HG03159 (cell line): ENCODE measurements around the gene SLC17A7.

ENCODE experiments used
- ATAC-seq: cut with Tn5 transposase; IDR thresholded peaks from one replicate; pipeline ENCODE4 v1.9.1; 2021; ENCODE audit warnings: mild to moderate bottlenecking, moderate library complexity; ENCODE audit not compliant: unreplicated experiment

SLC17A7 gene

DNA sequence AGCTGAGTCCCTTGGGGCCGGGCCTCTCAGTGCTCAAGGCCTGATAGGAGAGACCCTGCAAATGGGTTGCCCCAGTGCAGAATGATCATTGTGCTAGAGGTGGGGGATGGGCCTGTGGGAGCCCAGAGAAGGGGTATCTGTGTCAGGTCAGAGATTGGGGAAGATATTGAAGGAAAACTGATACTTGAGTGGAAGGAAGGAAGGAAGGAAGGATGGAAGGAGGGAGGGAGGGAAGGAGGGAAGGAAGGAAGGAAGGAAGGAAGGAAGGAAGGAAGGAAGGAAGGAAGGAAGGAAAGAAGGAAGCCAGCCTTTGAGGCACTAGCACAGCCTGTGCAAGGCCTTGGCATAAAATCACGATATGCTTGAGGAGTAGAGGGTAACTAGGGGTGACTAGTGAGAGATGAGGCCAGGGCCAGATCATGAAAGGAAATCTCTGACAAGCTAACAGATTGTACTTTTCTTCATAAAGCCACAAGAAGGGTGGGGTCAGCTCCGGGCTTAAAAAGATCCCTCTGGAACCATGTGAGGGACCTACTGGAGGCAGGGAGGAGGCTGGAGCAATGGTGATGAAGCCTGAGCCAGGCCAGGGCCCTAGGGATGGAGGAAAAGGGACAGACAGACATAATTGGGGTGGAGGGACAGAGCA is 29.5 kb downstream of the SLC17A7 start:
- ATAC-seq, result no peak

DNA sequence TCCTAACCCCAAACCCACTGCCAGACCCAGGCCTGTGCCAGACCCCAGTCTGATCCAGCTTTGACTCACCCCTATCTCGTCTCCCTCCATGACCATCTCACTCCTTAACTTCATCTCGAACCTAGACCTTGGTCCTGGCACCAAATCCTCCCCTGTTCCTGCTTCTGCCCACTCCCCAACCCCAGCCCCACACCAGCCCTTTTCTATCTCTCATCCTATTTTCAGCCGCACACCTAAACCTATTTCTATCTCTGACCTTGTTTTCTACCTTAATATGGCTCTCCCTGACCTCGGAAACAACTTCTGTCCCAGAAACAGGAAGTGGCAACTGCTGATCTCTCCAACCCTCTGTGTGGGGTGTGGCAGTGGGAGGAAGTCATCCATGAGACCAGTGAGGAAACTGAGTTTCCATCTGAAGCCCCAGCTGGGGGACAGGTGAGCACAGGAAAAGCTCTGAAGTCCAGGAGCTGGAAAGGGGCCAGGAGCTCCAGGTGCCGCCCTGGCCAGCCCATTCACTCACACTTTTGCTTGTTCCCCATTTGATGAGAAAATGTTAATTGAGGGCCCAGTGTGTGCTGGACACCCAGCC is 31.8 kb downstream of the SLC17A7 start:
- ATAC-seq, result no peak

DNA sequence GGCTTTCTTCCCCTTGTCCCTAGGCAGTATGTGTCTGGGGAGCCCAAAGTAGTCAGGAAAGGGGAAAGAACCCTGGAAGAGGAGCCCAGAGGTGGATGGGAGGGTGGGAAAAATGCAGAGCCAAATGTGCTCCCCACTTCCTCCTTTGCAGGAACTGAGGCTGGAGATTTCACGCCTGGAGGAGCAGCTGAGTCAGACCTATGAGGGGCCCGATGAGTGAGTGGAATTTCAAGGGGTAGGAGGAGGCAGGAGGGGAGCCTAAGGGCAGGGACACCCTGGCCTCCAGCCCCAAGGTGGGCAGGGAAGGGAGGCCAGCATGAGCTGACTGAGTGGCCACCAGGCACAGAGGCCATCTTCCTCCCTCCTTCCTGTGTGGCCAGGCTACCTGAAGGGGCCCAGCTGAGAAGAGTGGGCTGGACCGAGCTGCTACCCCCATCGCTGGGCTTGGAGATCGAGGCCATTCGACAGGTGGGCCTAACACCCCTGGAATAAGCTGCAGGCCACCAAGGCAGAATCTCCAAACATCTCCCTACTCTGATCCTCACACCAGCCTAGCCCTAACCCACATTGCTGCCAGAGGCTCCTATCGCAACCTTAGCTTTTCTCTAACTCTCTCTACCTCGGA is 32.4 kb downstream of the SLC17A7 start:
- ATAC-seq, result no peak

DNA sequence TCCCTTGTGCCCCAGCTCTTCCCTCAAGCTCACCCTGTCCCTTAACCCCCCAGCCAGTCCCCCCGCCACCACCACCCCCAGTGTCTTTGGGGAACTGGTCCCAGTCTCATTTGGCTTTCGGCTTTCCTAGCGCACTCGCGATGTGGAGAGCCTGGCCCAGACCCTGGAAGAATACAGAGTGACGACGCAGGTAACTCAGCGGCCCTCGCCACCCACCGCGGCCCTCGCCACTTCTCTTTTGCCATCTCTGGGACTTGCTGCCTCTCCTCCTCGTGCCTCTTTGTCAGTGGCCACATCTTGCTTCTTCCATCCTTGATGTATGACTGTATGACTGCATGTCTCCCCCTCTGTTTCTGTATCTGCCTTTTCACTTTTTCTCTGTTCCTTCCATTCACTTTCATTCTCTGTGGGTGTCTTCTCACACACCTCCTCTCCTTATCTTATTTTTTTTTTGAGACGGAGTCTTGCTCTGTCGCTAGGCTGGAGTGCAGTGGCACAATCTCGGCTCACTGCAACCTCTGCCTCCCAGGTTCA is 33.8 kb downstream of the SLC17A7 start:
- no peak for ATAC-seq

DNA sequence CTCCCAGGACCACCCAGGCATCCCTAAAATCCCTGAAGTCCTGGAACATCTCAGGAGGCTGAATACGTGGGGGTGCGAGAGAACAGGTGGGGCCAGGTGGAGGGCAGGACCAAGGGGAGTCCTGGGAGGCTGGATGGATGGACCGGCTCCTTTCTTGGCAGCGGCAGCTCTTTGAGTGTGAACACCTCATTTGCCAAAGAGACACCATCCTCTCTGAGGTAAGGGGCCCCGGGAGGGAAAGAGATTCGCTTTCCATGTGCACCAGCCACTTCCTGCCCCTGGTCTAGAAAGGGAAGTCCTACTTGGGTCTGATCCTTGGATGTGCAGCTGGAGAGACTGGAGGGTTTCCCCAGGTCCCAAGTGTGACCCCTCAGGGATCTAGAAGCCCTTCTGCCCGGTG is 34.2 kb downstream of the SLC17A7 start:
- ATAC-seq, result no peak

DNA sequence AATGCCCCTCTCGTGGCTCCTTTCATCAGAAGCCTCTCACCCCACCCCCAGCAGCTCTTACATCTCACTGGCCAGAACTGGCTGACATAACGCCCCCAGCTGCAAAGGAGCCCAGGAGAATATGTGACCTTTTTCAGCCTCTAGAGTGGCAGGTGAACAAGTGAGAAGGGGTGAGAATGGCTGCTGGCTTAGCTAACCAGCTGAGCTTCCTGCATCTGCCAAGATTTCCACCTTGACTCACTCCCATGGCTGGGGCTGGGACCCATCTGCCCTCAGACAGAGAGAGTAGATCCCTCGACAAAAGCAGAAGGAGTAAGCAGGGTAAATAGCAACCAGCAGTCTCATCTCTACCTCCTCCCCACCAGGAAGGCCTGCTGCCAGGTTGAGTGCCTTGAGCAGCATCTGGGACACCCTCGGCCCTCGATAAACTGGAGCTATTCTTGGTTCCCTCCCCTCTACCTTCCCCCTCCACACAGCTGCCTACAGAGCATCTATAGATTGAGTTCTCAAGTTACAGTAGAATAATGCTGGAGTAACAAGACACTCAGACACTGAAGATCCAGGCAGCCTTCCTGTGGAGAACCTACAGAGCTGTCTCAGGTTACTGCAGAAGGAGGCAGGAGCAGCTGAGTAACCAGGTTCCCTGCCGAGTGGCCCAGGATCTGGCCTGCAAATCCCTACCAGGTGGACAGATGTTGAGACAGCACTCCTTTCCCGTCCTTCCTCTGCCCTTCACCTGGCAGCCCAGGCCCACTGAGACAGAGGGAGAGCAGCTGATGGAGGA is 37.7 kb downstream of the SLC17A7 start:
- ATAC-seq, result no peak

DNA sequence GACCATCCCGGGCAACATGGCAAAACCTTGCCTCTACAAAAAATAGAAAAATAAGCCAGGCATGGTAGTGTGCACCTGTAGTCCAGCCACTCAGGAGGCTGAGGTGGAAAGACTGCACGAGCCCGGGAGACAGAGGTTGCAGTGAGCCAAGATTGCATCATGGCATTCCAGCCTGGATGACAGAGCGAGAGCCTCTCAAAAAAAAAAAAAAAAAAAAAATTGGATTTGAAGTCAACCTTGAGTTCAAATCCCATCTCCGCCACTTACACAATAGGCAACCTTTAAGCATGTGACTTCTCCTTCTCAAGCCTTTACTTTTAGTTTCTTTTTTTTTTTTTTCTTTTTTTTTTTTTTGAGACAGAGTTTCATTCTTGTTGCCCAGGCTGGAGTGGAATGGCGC is 41.3 kb downstream of the SLC17A7 start:
- ATAC-seq, result no peak

DNA sequence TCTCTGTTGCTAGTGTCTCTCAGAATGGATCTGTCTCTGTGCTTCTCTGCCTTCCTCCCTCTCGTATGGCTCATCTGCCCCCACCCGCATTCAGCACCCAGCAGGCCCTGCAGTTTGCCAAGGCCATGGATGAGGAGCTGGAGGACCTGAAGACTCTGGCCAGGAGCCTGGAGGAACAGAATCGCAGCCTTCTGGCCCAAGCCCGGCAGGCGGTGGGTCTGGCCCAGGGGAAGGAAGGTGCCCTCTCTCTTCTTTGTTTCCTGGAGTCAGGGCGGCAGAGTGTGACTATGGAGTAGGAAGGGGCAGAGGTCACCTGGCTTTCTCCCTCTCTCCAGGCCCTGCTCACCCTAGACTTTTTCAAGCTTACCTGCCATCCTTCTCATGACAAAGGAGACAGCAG is 42.4 kb downstream of the SLC17A7 start:
- ATAC-seq, result no peak

DNA sequence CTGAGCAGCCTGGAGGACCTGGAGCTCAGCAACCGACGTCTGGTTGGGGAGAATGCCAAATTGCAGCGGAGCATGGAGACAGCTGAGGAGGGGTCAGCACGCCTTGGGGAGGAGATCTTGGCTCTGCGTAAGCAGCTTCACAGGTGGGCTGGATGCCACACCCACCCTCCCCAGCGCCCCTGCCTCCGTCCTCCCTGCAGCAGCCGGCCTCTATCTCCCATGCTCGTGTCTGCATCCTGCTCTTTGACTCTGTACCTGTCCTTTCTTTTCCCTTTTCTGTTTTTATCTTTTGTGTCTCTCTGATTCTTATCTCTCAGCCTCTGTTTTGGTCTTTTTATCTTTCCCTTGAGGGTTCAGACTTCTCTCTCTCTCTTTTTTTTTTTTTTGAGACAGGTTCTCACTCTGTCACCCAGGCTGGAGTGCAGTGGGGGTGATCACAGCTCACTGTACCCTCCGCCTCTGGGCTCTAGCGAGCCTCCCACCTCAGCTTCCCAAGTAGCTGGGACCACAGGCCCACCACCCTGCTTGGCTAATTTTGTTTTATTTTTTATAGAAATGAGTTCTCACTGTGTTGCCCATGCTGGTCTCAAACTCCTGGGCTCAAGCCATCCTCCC is 43.2 kb downstream of the SLC17A7 start:
- no peak for ATAC-seq

DNA sequence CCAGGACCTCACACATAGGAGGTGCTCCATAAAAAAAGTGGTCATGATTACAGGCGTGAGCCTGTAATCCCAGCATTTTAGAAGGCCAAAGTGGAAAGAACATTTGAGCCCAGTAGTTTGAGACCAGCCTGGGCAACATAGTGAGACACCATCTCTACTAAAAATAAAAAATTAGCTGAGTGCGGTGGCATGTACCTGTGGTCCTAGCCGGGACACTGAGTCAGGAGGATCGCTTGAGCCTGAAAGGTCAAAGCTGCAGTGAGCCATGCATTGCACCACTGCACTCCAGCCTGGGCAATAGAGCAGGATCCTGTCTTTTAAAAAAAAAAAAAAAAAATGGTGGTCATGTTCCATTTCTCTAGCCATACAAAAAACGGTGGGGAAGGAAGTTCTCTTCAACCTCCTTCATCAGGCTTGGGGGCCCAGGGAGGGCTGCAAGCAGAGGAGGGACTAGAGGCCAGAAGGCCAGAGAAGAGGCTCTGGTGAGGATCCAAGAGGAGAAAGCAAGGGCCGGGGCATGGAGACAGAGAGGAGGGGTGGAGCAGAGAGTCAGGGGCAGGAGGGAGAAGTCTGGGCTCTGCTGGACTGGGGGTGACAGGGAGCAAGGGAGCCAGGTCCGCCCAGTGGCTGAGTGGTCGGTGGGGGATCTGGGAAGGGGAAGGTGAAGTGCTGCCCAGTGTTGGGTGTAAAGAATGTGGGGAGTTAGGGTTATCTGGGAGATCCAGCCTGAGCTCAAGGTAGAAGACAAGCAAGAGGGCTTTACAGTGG is 44.4 kb downstream of the SLC17A7 start:
- ATAC-seq, result no peak

DNA sequence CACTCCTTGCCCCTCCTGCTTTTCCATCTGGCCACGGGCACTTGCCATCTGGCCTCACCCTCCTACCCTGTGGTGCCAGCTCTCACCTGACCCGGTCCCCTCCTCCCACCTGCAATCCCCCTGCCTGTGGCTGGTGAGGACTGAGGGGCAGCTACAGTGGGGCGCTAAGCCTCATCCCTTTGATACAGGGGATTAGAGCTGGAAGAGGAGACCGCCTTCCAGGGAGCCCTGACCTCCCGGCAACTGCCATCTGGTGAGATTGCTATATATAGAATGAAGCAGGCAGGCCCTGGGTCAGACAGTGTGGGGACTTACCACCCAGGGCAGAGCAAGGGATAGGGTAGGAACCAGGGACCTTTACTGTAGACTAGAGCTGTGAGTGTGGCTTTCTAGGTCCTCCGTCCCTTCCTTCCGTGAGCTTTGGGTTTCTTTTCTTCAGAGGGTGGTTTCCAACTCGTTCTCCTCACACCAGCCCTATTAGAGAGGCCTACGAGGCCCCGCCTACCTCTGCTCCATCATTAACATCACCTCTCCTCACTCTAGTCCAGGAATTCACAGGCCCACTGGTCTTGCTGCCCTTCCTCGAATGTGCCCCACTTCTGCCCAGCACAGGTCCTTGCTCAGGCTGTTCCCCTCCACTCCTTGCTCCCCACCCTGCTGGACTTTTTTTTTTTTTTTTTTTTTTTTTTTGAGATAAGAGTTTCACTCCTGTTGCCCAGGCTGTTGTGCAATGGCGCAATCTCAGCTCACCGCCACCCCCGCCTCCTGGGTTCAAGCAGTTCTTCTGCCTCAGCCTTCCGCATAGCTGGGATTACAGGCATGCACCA is 45.5 kb downstream of the SLC17A7 start:
- ATAC-seq, result no peak

DNA sequence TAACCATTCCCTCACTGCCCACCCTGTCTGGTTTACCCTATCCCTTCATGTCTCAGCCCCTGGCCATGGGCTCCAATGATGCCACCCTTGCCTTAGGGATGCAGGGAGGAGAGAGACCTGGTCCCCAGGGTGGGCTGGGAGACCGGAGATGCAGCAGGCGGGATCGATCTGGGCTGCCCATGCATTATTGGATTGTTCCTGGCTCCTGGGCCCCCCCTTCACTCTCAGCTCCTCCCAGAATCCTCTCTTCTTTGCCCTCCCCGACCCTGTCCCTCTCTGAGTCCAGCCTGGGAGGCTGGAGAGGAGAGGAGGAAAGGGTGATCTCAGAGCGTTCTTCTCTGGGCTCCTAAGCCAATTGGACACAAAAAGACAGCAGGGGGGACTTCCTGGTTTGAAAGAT is 47.4 kb downstream of the SLC17A7 start:
- ATAC-seq, result no peak

DNA sequence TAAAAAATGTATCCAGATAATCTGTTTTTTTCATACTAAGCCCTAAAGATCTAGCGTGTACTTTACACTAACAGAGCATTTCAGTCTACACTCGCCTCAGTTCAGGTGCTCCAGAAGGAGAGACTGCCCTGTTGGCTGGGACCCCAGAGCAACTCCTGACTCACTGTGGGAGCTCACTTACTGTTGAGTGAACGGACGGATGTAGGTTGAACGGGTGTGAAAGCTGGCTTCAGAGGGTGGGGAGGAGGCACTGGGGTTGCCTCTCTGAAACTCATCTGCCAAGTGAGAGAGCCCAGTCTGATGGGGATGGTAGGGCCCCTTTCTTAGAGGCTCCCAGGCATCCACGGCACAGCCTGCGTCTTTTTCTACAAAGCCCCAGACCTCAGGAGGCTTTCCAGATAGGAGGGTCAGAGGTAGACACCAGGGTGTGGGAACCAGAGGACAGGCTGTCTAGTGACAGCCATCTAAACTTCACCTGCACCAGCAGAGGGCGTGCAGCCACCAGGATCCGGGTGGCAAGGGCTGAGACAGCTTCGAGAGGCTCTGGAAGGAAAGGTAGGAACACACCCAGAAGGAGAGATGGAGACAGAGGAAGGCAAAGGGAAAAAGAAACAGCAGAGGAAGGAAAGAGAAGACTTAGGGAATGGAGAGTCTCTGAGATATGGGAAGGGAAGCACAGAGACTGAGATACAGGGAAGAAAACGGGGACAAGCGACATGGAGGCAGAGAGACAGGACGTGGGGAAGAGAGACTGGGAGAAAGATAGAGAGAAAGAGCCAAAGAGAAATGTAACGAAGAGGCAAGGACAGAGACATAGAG is 49.5 kb downstream of the SLC17A7 start:
- no peak for ATAC-seq

DNA sequence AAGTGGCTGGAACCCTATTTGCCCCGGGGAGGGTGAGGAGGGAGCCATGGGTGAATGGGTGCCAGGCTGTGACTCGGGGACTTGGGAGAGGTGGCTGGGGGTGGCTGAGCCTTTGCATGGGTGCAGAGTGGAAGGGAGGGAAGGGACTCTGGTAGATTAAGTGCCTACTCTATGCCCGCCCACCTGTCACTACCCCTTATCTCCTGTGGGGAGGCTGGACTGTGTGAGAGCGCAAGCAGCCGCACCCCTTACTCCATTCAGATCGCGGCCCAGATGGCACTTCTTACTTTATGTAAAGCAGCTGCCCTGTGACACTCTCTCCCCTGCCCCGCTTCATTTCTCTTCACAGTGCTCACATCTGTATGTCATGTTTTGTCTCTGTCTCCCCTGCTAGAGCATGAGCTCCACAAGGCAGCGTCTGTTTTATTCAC is 50.4 kb downstream of the SLC17A7 start:
- ATAC-seq, result no peak

DNA sequence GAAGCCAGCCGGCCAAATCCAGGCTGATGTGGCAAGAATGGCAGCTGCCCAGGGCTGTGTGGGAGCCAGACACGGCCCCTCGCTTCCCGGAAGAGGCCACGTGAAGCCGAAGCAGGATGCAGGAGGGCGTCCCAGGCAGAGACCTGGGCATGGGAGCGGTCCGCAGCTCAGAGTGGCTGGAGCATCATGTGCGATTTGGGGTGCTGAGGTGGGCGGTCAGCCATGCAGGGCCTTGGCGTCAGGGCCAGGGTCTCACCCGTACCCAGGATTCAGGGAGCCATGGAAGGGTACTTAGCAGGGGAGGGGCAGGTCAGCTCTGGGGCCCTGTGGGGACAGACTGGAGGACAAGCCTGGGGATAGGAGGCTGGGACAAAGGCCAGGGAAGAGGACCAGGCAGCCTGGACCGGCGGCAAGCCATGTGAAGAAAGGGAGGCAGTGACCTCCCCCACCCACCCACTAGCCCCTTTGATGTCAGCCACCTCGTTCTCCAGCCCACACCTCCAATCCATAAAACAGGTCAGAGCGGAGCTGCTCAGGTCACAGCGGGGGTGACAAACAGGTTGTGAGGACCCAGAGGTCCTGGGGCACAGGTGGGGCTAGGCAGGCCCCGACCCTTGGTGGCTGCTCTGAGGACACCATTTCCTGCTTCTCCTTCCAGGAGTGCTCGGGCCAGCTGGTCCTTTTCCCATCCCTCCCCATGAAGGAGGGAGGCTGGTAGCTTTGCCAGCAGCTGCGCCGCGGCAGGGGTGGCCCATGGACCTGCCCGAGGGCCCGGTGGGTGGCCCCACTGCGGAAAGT is 51.0 kb downstream of the SLC17A7 start:
- ATAC-seq, result no peak

DNA sequence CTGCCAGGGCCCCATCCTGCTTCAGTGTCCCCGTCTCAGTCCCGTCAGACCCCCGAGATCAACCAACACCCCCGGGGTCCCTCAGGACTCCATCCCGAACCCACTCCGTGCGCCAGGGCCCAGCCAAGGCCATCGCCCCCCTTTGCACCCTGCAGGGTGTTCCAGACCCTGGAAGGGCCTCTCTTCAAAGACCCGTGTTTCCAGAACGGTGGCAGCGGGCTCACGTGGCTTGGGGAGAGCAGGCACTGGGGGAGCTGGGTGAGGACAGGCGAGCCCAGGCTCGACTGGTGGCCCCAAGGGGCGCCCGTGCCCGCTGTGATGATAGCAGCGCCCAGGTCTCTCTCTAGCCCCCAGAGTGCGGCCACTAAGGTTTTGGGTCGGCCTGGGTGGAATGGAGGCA is 51.9 kb downstream of the SLC17A7 start:
- ATAC-seq, result no peak

DNA sequence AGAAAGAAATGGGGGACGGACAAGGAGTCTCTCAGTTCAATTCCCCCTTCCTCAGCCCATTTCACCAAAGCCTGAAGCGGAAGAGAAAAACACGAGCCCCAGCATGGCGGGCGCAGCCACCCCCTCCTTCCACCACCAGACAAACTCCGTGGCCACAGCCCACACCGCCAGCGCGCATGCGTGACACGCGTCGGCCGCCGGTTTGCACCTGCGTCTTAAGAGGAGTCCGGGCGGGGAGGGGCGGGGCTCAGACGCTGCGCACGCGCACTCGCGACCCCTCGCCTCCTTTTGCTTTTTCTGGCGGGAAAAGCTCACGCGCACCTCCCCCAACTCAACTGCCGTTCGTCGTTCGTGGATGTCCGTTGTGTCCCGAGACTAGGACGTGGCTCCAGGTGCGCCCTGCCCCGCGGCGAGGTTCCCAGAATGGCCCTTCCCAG is 53.4 kb downstream of the SLC17A7 start, which contains the start of gene KASH5:
Gene KASH5 (plus strand): TSS at position 314 of the 437 bp plus-strand sequence. CDS start 2,635 bp downstream, outside the sequence.
- no peak for ATAC-seq

DNA sequence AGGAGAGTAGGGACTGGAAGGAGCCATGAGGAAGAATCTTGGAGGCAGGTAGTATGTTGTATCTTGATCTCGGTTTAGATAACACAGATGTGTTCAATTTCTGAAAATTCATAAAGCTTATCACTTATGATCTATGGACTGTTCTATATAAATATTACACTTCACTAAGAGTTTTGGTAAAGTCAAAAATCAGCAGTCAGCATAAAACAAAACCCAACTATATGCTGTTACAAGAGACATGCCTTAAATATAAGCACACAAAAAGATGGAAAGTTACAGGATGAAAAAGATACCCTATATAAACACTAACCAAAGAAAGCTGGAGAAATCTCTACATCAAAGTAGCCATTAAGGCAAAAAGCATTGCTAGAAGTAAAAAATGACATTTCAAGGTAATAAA is 57.7 kb downstream of the SLC17A7 start:
- no peak for ATAC-seq
